ENCODE data around the gene IL36A.

The IL36A gene

DNA sequence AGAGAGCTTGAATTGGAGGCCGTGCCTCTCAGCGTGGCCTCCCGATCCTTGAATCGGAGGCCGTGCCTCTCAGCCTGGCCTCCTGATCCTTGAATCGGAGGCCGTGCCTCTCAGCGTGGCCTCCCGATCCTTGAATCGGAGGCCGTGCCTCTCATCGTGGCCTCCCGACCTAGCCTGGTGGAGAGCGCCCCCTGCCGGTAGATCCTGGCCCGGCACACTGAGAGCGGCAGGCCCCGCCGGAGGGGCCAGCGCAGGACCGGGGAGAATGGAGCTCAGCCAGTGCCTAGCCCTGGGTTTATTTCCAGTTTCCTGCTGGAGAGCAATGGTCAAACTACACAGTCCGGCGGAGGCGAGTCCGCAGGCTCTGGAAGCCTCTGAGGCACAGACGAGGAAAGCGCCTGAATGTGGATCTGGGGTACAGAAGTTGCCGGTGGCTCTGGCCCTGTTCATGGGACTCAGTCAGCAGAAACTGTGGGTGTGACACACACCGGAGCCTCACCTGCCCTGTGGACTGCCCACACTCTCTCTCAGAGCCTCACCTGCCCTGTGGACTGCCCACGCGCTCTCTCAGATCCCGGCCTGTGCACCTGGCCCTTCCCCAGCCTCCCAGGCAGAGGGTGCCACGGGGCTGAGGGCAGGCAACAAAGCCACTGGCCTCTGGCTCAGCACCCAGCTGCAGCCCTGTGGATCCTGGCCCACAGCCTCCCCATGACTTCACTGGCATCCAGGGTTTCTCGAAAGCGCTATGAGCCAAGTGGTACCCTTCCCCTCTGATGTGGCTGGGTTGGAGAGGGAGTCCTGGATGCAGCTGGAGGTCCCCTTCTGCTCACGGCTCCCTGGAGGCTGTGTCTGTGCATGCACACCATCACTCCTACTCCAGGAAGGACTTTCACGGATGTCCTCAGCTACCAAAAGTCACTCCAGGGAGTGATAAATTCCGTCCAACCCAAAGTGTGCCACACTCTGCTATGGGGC, 45.9 kb downstream of the IL36A start:
- DNase-seq (ENCODE audit: low spot score), result no peak

DNA sequence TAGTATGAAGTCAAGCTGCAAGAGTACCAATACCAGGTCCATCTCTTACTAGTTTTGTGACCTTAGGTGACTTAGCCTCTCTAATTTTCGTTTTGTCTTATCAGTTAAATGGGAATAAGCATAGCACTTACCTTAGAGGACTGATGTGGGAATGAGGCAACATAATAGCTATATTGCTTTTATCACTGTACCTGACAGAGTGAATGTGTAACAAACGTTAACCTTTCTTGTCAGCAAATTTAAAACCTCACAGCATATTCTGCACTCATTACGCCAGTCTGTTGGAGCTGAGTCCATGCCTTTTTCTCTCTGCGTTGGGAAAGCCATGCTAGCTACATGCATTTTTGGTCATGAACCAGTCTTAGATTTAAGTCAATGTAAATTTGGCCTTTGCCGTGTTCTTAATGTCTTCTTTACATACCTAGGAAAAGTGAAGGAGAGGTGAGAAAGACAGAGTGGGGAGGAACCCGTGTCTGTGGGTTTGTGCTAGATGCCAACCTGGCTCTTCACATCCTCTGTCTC, 47.2 kb downstream of the IL36A start, which contains the start of gene IL36B:
IL36B (minus strand) TSS at position 472 of the 522 bp plus-strand sequence.
- DNase-seq (ENCODE audit: low spot score), result no peak

DNA sequence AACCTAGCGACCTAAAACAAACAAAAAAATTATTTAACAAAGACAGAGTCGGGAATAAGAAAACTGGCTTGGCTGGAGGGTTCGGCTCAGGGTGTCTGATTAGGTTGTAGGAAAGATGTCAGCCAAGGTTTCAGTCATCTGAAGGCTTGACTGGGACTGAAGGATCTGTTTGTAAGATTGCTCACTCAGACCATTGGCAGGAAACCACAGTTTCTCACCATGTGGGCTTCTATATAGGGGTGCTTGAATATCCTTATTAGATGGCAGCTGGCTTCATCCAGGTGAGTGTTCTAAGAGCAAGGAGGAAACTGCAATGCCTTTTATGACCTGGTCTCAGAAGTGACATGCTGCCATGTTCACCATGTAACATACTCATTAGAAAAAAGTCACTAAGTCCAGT, 48.4 kb downstream of the IL36A start:
- DNase-seq (ENCODE audit: low spot score), result no peak

DNA sequence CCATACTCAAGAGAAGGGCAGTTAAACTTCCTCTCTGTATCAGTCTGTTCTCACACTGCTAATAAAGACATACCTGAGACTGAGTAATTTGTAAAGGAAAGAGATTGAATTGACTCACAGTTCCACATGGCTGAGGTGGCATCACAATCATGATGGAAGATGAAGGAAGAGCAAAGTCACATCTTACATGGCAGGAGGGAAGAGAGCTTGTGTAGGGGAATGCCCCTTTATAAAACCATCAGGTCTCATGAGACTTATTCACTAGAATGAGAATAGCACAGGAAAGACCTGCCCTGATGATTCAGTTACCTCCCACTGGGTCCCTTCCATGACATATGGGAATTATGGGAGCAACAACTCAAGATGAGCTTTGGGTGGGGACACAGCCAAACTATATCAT, 48.8 kb downstream of the IL36A start:
- no peak for DNase-seq (ENCODE audit: low spot score)

DNA sequence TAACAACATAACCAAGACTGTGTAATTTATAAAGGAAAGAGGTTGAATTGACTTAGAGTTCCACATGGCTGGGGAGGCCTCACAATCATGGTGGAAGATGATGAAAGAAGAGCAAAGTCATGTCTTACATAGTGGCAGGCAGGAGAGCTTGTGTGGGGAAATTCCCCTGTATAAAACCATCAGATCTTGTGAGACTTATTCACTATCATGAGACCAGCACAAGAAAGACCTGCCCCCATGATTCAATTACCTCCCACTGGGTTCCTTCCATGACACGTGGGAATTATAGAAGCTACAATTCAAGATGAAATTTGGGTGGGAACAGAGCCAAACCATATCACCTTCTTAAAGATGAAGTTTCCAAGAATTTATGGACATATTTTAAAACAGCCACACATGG, 51.3 kb downstream of the IL36A start:
- no peak for DNase-seq (ENCODE audit: low spot score)

DNA sequence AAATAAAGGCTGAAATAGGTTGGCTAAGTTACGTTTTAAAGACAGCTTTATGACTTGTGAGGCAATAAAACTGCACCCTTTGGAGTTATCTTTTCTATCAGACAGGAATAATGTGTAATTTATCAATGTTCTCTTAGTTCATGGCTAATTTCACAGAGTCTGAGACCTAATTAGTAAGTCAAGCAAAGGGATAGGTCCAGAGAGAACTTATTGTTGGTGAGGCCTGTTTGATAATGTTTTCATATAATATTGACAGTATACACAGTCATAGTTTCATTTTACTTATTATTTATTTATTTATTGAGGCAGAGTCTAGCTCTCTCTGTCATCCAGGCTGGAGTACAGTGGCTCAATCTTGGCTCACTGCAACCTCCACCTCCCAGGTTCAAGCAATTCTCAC, 51.9 kb downstream of the IL36A start:
- DNase-seq (ENCODE audit: low spot score), result no peak
